ENCODE data around the gene MAP3K15.
"Not testable (repeated sequence)": the region's sequence is repeated elsewhere in the genome, so short reads cannot be mapped to it uniquely, and the experiment has no call there.

The MAP3K15 gene

DNA sequence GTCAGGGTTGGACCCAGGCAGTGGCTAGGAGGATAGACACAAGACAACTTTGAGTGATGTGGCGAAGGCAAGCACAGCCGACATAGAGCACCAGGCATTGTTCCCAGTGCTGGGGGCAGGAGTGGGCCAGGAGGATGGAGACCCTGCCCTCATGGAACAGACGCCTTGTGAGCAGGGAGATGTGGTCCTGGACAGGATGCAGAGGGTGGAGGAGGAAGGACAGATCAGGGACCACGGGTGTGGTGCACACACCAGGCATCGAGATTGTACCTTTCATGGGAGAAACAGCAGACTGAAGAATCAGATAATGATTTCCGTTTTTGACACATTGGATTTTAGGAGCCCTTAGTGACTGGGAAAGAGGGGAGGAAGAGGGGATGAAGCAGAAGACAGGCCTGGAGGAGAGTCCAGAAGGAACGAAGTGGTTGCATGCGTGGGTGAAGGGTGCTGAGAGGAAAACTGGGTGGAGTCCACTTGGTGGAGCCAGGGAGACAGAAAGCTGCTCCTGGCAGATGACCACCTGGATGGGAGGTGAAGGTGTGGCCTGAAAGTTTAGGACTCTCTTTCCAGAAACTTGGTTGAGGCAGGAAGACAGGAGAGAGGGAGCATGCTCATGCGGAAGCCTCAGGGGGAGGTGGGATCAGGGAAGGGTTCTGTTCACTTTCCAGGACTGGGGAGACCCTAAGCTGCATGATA, 27.9 kb upstream of the MAP3K15 start:
- intact Hi-C loops (cut with DNase I), result loop anchor here (10.0 kb wide), 1 partner anchor 168 kb away; no protein-coding TSS in a partner anchor
- no peak for DNase-seq

- intact Hi-C loops (cut with DNase I), result loop anchor here (10.0 kb wide), 1 partner anchor 167 kb away; no protein-coding TSS in a partner anchor
- DNase-seq, result no peak
Measured at GRCh38 chrX:19541931-19542330, 26.6 kb upstream of the MAP3K15 start.

DNA sequence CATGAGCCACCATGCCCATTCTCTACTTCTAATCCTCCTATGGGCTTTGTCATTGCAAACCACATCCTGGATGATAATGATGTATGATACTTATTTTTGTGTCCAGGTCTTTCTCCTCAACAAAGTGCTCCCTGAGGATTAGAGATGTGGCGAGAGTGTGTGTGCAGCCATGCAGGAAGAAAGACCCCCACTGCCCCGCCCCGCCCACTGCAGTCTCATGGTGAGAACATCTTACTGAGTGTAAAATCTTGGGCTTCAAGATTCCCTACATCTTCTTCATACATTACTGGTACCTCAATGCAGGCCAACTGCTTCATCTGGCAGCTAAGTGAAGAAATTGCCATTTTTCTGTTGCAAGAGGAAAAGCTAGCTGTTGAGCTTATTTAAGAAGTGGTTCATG, 25.9 kb upstream of the MAP3K15 start:
- no peak for DNase-seq
- intact Hi-C loops (cut with DNase I), result loop anchor here (10.0 kb wide), 1 partner anchor 166 kb away; no protein-coding TSS in a partner anchor

DNA sequence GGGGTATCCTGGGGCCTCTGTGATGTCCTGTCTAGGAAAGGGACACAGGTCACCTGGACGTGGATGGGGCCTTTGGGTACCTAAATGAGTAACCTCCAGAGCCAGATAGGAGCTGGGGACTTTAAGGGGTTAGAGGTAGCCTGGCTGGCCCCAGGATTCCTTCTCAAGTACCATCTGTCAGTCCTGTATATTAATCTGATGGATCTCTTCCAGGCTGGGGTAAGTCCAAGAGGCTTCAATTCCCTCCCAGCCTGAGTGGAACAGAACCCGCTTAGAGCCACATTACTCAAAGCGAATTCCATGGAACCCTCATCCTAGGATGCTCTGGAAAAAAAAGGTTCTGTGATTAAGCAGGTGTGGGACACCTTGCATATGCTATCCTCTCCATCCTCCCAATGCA, 24.8 kb upstream of the MAP3K15 start:
- intact Hi-C loops (cut with DNase I), result loop anchor here (10.0 kb wide), 1 partner anchor 165 kb away; no protein-coding TSS in a partner anchor

DNA sequence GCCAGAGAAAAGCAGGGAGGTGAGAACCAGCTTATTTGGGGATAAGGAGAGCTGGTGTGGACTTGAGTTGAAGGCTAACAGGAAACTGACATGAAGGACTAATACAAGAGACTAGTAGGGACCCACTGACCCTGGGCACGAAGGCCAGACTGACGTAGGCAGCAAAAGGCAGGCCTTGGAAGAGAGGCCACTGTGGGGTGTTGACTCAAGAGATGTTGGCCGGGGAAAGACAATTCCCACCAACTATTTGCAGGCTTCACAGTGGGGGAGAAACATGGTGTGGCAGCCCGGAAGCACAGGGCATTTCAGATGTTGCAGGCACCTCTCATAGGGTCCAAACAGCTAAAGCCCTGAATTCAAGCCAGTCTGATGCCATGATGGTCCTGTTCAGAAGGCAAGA, 24.4 kb upstream of the MAP3K15 start:
- DNase-seq, result no peak
- intact Hi-C loops (cut with DNase I), result loop anchor here (10.0 kb wide), 1 partner anchor 165 kb away; no protein-coding TSS in a partner anchor

More for the DNA sequence above, 24.8 kb upstream of the MAP3K15 start:
- DNase-seq, result no peak

DNA sequence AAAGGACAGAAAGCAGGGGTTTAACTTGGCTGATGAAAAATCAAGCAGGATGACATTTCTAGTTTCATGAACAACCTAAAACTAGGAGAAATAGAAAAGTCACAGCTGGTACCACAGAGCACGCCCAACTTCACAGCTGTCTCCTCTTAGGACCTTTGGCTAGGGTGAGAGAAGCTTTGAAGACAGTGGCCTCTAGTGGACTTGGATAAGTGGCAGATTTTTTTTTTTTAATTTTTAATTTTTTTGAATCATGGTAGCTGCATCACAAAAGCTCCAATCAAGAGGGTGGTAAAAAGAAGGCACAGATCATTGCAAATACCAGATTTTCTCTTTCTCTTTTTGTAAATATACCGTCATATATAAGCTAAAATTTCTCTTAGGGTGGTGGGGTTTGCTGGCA, 20.2 kb upstream of the MAP3K15 start:
- intact Hi-C loops (cut with DNase I), result no loop called here

GRCh38 chrX:19532709-19533108, 17.4 kb upstream of the MAP3K15 start:
- intact Hi-C loops (cut with DNase I), result no loop called here
- DNase-seq, result no peak

More for the DNA sequence above, 20.2 kb upstream of the MAP3K15 start:
- no peak for DNase-seq

GRCh38 chrX:19517965-19518364, 2.7 kb upstream of the MAP3K15 start:
- intact Hi-C loops (cut with DNase I), result no loop called here
- no peak for DNase-seq

DNA sequence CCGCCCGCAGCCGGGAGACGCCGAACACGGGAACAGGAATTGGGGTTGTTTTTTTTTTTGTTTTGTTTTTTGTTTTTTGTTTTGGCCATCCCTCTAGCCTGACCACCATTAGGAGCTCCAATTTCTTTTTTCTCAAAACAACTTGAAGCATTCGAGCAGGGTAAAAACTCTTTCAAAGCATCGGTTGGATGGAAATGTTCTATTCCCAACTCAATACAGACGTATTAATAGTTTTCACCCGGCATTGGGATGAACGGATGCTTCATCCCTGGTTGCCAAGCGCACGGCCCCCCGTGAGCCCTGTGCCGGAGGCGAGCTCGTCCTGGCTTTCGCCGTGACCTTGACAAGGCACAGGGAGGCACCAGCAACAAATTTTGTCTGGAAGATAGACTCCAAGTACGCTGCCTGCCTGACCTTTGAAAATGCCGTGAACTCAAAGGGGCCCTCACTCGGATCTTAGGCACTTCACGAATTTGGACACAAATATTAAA, 352 bp upstream of the MAP3K15 start:
- no peak for DNase-seq
- intact Hi-C loops (cut with DNase I), result no loop called here

DNA sequence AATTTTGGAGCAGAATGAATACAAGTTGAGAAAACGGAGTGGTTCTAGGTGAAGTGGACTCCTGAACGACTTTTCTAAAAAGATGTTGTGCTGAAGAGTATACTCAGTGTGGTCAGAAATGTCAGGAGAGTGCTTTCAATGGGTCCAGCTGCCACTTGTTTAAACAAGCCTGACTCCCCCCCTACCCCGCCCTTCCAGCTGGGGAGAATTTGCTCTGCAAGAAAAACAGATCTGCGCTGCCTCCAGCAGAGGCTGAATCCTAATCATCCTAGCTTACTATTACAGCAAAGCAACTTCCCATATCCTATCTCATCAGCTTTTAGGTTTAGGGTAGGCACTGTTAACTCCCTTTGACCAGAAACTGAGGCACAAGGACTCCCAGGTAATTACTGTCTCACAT, 1.9 kb downstream of the MAP3K15 start:
- no peak for DNase-seq
- intact Hi-C loops (cut with DNase I), result no loop called here

DNA sequence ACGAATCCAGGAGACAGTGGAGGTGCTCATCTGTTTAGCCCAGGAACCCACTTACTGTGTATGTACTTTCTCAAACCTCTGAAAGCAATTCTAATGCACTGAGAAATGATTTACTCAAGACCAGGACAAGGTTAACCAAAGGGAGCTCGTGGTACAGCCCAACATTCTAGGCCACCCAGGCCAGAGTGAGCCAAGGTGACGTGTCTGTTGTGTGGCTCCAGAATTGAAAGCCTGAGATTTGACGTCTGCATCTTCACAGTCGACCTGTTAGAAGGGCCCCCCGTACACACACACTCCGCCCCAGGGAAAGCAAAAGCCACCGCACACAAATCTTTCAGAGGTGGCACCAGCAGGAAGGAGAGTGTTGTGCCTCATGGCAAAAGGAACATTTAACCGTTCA, 2.3 kb downstream of the MAP3K15 start:
- intact Hi-C loops (cut with DNase I), result no loop called here
- no peak for DNase-seq

- DNase-seq, result no peak
- intact Hi-C loops (cut with DNase I), result no loop called here
Measured at GRCh38 chrX:19512359-19512758, 2.9 kb downstream of the MAP3K15 start.

DNA sequence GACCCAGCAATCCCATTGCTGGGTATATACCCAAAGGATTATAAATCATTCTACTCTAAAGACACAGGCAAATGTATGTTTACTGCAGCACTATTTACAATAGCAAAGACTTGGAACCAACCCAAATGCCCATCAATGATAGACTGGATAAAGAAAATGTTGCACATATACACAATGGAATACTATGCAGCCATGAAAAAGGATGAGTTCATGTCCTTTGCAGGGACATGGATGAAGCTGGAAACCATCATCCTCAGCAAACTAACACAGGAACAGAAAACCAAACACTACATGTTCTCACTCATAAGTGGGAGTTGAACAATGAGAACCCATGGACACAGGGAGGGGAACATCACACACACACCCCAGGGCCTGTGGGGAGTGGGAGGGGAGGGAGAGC, 3.5 kb downstream of the MAP3K15 start:
- intact Hi-C loops (cut with DNase I); DNase-seq: not testable (repeated sequence)

DNA sequence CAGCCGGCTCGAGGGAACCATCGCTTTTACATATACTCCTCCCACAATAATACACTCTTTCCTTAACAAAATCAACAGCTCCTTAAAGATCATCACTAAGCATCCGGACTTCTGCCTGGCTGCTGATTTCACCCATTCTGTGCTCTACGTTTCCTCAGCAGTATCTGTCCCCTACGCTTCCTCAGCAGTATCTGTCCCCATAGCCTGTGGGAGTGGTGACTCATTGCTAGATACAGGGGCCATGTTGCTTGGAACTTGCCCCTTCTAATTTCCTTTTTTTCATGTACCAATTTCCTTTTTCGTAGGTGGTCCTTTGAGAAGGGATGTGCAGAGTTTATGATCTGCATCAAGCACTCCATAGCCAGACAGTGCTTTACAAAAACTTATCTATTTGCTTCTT, 18.6 kb downstream of the MAP3K15 start:
- intact Hi-C loops (cut with DNase I), result no loop called here
- DNase-seq, result no peak

- intact Hi-C loops (cut with DNase I), result no loop called here
- DNase-seq, result no peak
Measured at GRCh38 chrX:19487520-19488200, 27.6 kb downstream of the MAP3K15 start.

GRCh38 chrX:19479458-19479857, 35.9 kb downstream of the MAP3K15 start:
- intact Hi-C loops (cut with DNase I), result no loop called here
- DNase-seq, result no peak

- DNase-seq; intact Hi-C loops (cut with DNase I): not testable (repeated sequence)
Measured at GRCh38 chrX:19468383-19468782, 46.9 kb downstream of the MAP3K15 start.

GRCh38 chrX:19462879-19463278, 52.4 kb downstream of the MAP3K15 start:
- intact Hi-C loops (cut with DNase I), result no loop called here
- DNase-seq, result no peak

DNA sequence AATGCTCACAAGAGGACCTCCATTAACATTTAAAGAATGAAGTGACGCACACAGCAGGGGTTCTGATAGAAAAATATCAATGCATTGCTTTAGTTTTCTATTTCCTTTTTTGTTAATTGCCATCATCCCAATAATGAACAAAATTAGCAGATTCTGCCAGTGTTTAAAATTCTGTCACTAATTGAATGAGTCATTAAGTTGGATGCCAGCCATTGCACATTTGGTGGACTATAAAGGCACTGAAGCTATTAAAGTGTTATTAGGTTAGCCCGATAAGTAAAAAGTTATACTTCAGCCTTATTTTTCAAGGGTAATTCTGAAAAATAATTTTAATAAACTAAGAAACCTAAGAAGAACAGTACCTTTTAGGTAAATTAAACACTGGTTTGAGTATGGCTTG, 53.1 kb downstream of the MAP3K15 start:
- intact Hi-C loops (cut with DNase I), result no loop called here
- DNase-seq, result no peak

- intact Hi-C loops (cut with DNase I), result no loop called here
- no peak for DNase-seq
Measured at GRCh38 chrX:19457662-19458061, 57.6 kb downstream of the MAP3K15 start.

Data from head of caudate nucleus (tissue), 42 donors.